ENCODE measurements around the gene CHST1. TPM values are rescaled to one million over a fixed set of nuclear protein-coding genes. Genes with fewer than 3 reads are reported as not detected.

Gene CHST1
- total RNA-seq, 1 donor from 2014 or later = not detected

- H3K27ac Mint-ChIP-seq = no peak overlapping the region
These were observed 56.1 kb downstream of the CHST1 start for GRCh38 chr11:45609337-45609736.

GRCh38 chr11:45607995-45608394, 57.4 kb downstream of the CHST1 start:
- ATAC-seq (ENCODE audit: low read depth) (no peak), DNase-seq (no peak)
- TF ChIP-seq CTCF (IDR thresholded peaks at IDR 0.05) = no peak
- Mint-ChIP-seq H3K9me3 (no peaks in the 10 kb centered on the region), H3K36me3 (ENCODE audit: low read depth) (no peaks in the 10 kb centered on the region), H3K4me1 (no peaks in the 10 kb centered on the region), H3K27ac (no peak overlapping the region), H3K27me3 (peaks cover 27% of the 10 kb centered on the region), H3K4me3 (no peak overlapping the region)
- intact Hi-C loops (cut with micrococcal nuclease) = no loop called here
- CTCF ChIA-PET = no interaction called here
- POLR2A ChIA-PET = no interaction called here

More at GRCh38 chr11:45609337-45609736, 56.1 kb downstream of the CHST1 start:
- Mint-ChIP-seq H3K4me1 (no peaks in the 10 kb centered on the region), H3K4me3 (no peak overlapping the region), H3K27me3 (peaks cover 16% of the 10 kb centered on the region), H3K9me3 (no peaks in the 10 kb centered on the region), H3K36me3 (ENCODE audit: low read depth) (no peaks in the 10 kb centered on the region)
- no peak for ATAC-seq (ENCODE audit: low read depth)
- ChIA-PET POLR2A (no interaction called here), CTCF (no interaction called here)
- intact Hi-C loops (cut with micrococcal nuclease) = no loop called here
- no peak for DNase-seq
- no peak for TF ChIP-seq CTCF (IDR thresholded peaks at IDR 0.05)

GRCh38 chr11:45606514-45607281, 58.7 kb downstream of the CHST1 start:
- intact Hi-C loops (cut with micrococcal nuclease) = no loop called here
- H3K27me3 Mint-ChIP-seq = peaks cover 30% of the 10 kb centered on the region

GRCh38 chr11:45605051-45605450, 60.4 kb downstream of the CHST1 start:
- ATAC-seq (ENCODE audit: low read depth) (no peak), DNase-seq (no peak)
- Mint-ChIP-seq H3K4me3 (no peak overlapping the region), H3K9me3 (peaks cover 3% of the 10 kb centered on the region), H3K27ac (no peak overlapping the region), H3K27me3 (peaks cover 30% of the 10 kb centered on the region), H3K36me3 (ENCODE audit: low read depth) (no peaks in the 10 kb centered on the region), H3K4me1 (no peaks in the 10 kb centered on the region)
- ChIA-PET CTCF (no interaction called here), POLR2A (no interaction called here)
- no peak for TF ChIP-seq CTCF (IDR thresholded peaks at IDR 0.05)
- intact Hi-C loops (cut with micrococcal nuclease) = no loop called here

More at GRCh38 chr11:45606514-45607281, 58.7 kb downstream of the CHST1 start:
- no peak overlapping the region for H3K27ac Mint-ChIP-seq
- ChIA-PET POLR2A (no interaction called here), CTCF (no interaction called here)
- peaks cover 2% of the 10 kb centered on the region for H3K9me3 Mint-ChIP-seq
- H3K4me3 Mint-ChIP-seq = no peak overlapping the region
- DNase-seq (no peak), ATAC-seq (ENCODE audit: low read depth) (no peak)
- no peak for TF ChIP-seq CTCF (IDR thresholded peaks at IDR 0.05)
- H3K36me3 Mint-ChIP-seq (ENCODE audit: low read depth) = no peaks in the 10 kb centered on the region
- H3K4me1 Mint-ChIP-seq = no peaks in the 10 kb centered on the region

- intact Hi-C loops (cut with micrococcal nuclease) = no loop called here
- DNase-seq (no peak), ATAC-seq (ENCODE audit: low read depth) (no peak)
- Mint-ChIP-seq H3K27ac (no peak overlapping the region), H3K36me3 (ENCODE audit: low read depth) (no peaks in the 10 kb centered on the region), H3K4me1 (no peaks in the 10 kb centered on the region), H3K27me3 (peaks cover 30% of the 10 kb centered on the region), H3K4me3 (no peak overlapping the region), H3K9me3 (peaks cover 3% of the 10 kb centered on the region)
- ChIA-PET CTCF (no interaction called here), POLR2A (no interaction called here)
- no peak for TF ChIP-seq CTCF (IDR thresholded peaks at IDR 0.05)
These were observed 61.3 kb downstream of the CHST1 start for GRCh38 chr11:45603946-45604682.
